LNCAP (cell line): ENCODE measurements around the gene TRMT11.

Experiments
- CTCF ChIP-seq: fragments of 450-650 bp; IDR thresholded peaks from 2 replicates; pipeline ENCODE4 v1.5.1; 2017; ENCODE audit warnings: mild to moderate bottlenecking

Gene TRMT11

DNA sequence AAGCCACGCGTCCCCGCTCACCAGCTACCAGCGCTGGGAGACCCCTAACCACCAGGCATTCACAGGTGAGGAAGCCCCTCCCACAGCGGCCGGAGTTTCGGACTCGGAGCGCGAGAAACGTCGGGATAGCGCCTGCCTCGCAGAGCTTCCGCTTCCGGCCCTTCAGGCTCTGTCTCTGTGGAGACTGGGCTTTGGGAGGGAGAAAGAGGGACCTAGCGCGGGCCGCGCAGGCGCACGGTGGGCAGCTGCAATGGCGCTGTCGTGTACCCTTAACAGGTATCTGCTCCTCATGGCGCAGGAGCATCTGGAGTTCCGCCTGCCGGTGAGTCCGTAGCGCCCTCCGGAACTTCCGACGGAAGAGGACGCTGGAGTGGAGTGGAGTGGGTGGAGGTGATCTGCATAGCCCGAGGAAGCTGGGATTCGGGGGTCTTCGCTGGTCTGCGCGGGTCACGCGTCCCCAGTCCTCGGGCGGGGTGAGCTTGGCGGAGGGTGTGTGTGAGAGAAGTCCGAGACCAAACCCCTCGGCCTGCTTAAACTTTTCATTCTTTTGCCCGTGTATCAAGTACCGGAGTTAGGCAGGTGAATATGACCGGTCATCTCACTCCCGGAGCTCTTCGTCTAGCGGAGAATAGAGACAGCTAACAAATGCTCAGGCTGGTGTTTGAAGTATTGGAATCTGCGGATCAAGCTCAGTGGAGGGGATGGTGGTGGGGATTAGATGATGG, at the start of gene TRMT11:
Gene TRMT11 (plus strand): TSS at position 240 of the 725 bp plus-strand sequence. CDS start 11 bp downstream, at position 251.
- no peak for TF ChIP-seq CTCF

DNA sequence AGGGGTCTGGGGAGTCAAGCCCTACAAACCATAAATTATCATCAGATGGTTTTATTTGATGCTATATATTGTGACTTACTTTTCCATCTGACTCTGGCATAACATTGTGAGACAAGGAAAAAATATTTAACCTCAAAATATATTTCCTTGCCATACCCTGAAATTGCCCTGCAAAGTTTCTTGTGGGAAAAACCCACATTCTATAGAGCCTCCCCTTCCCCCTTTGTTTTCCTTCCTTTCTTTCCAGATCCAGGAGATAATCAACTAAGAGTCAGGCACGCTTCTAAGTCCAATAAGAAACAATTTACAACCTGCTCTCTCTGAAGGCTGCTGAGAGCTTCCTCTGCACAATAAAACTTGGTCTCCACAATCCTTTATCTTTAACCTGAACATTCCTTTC, 47.3 kb upstream of the TRMT11 start:
- no peak for TF ChIP-seq CTCF

- no peak for TF ChIP-seq CTCF
Observed at GRCh38 chr6:125939791-125940190, 46.5 kb upstream of the TRMT11 start.

- TF ChIP-seq CTCF, result no peak
Observed at GRCh38 chr6:125940247-125941041, 45.9 kb upstream of the TRMT11 start.

GRCh38 chr6:125942672-125943527, 43.4 kb upstream of the TRMT11 start:
- TF ChIP-seq CTCF, result no peak

DNA sequence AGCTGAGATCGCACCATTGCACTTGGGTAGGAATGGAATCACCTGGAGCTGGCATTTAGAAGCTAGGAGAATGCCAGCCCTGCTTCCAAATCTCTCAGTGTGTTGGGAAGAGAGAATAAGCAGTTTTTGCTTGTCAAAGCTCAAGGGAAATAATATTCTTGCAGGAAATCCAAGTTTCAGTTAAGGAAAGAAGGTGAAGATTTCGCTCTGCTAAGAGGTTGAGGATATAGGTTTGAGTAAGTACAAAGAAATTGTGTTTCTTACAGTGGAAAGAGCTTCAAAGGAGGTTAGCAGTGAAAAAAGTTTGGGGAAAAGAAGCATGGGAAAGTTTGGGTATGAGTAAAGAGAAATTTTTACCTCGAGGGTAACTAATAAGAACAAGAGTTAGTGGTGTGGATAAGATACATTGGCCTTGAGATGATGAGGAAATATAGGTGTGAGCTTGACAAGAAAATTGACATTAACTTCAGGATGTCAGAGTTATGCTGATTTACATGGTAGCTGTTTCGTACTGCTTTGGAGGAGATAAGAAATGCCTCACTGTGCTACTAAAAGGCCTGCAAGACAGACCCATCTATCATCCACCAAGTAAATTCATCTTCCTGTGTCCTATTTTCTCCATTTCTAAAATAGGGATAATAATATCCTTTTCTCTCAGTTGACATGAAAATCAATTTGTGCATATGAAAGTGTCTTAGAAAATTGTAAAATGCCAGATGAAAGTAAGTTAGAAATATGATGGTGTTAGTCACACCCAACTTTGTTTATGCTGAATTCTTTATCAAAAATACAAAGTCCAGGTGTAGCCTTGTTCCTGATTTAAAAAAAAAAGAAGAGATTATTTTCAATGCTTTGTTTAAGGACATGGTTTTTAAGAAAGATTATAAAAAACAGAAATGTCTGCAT, 42.6 kb upstream of the TRMT11 start:
- TF ChIP-seq CTCF, result no peak
